ENCODE data around the gene SORT1.

SORT1 gene

GRCh38 chr1:109262231-109263055 is 135.3 kb downstream of the SORT1 start:
- Mint-ChIP-seq H3K4me1 (ENCODE audit: low read depth) (peaks cover 11% of the 10 kb centered on the region), H3K9me3 (no peaks in the 10 kb centered on the region), H3K27ac (no peak overlapping the region), H3K4me3 (no peak overlapping the region), H3K27me3 (peaks cover 15% of the 10 kb centered on the region), H3K36me3 (ENCODE audit: low read depth) (no peaks in the 10 kb centered on the region)
- intact Hi-C loops (cut with micrococcal nuclease), result loop anchor here (1.0 to 10.0 kb wide), 2 partner anchors 137 to 272 kb away; partner anchors contain the start of gene GPR61

- Mint-ChIP-seq H3K9me3 (no peaks in the 10 kb centered on the region), H3K36me3 (ENCODE audit: low read depth) (no peaks in the 10 kb centered on the region), H3K27me3 (peaks cover 17% of the 10 kb centered on the region), H3K4me3 (no peak overlapping the region), H3K27ac (no peak overlapping the region), H3K4me1 (ENCODE audit: low read depth) (peaks cover 11% of the 10 kb centered on the region)
- intact Hi-C loops (cut with micrococcal nuclease), result loop anchor here (10.0 kb wide), 1 partner anchor 273 kb away; the partner anchor contains the start of gene GPR61
Measured at GRCh38 chr1:109261578-109261977, 136.1 kb downstream of the SORT1 start.

GRCh38 chr1:109261006-109261405 is 136.7 kb downstream of the SORT1 start:
- H3K27me3 Mint-ChIP-seq, result peaks cover 21% of the 10 kb centered on the region
- no peak overlapping the region for H3K4me3 Mint-ChIP-seq
- intact Hi-C loops (cut with micrococcal nuclease), result loop anchor here (10.0 kb wide), 1 partner anchor 274 kb away; the partner anchor contains the start of gene GPR61
- peaks cover 11% of the 10 kb centered on the region for H3K4me1 Mint-ChIP-seq (ENCODE audit: low read depth)
- H3K27ac Mint-ChIP-seq, result no peak overlapping the region
- no peaks in the 10 kb centered on the region for H3K36me3 Mint-ChIP-seq (ENCODE audit: low read depth)
- H3K9me3 Mint-ChIP-seq, result no peaks in the 10 kb centered on the region

GRCh38 chr1:109259674-109260557 is 137.8 kb downstream of the SORT1 start:
- H3K36me3 Mint-ChIP-seq (ENCODE audit: low read depth), result no peaks in the 10 kb centered on the region
- no peak overlapping the region for H3K4me3 Mint-ChIP-seq
- H3K4me1 Mint-ChIP-seq (ENCODE audit: low read depth), result peaks cover 16% of the 10 kb centered on the region
- no peak overlapping the region for H3K27ac Mint-ChIP-seq
- no peaks in the 10 kb centered on the region for H3K9me3 Mint-ChIP-seq
- peaks cover 30% of the 10 kb centered on the region for H3K27me3 Mint-ChIP-seq
- intact Hi-C loops (cut with micrococcal nuclease), result loop anchor here (10.0 kb wide), 1 partner anchor 275 kb away; the partner anchor contains the start of gene GPR61
